ENCODE data around the gene USP32. TPM values are rescaled to one million over a fixed set of nuclear protein-coding genes. Genes with fewer than 3 reads are reported as not detected.
"Not testable (repeated sequence)": the region's sequence is repeated elsewhere in the genome, so short reads cannot be mapped to it uniquely, and the experiment has no call there.

Gene USP32
- total and polyA plus RNA-seq, 7 experiments from 2014 or later, result 6.6 to 58.1 (median 35.2) TPM

DNA sequence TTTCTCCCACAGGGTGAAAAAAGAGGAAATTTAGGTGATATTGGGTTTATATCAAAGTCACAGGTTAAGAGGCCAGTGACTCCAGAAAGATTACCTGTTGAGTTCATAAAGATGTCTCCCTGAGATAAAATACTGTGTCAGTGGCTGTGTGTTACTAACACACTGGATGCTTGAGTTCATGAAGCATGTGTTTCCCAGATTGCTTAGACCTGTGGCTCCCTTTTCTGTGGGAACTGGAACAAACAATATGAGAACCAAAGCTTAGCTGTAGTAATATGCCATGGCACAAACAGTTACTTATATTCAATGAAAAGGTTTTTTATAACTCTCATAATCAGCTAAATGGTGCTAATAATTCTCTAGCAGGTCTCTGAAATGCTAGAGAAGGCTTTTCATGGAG is 180.7 kb downstream of the USP32 start:
- ATAC-seq; H3K27ac Mint-ChIP-seq; H3K9me3 Mint-ChIP-seq; H3K27ac ChIP-seq (ENCODE audit: low read depth, low read length); H3K36me3 Mint-ChIP-seq; H3K4me1 Mint-ChIP-seq; H3K27me3 ChIP-seq (ENCODE audit: control insufficient read depth in 2 of 2, insufficient read depth in 2 of 2, low read length in 2 of 2); intact Hi-C loops (cut with micrococcal nuclease); CTCF ChIA-PET; H3K9me3 ChIP-seq (ENCODE audit: control insufficient read depth in 2 of 3, low read length in 3 of 3); H3K4me3 ChIP-seq (ENCODE audit: low read length); POLR2A ChIA-PET; DNase-seq; H3K36me3 ChIP-seq (ENCODE audit: control insufficient read depth in 2 of 3, insufficient read depth in 3 of 3, low read length in 3 of 3); H3K4me1 ChIP-seq (ENCODE audit: control insufficient read depth in 2 of 2, insufficient read depth in 2 of 2, low read length in 2 of 2); H3K27me3 Mint-ChIP-seq; H3K4me3 Mint-ChIP-seq: not testable (repeated sequence)

DNA sequence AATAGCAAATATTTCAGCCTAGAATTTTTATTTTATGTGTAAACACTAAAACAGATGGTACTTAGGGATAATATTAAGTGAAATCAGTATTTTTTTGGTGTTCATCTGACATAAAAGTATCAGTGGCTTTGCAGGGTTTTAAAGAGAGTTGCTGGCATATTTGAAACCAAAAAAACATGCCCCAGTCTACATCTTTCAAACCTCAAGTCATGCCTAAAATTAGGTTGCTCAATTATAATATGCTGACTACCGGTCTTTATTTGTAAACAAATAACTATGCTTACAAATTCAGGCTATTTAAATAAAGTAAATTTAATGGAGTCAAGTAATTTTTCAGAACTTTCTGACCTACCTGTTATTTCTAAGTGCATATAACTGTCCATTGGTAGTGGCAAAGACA is 183.6 kb downstream of the USP32 start:
- CTCF ChIA-PET; intact Hi-C loops (cut with micrococcal nuclease); H3K4me3 Mint-ChIP-seq; H3K4me3 ChIP-seq (ENCODE audit: low read length); H3K27me3 ChIP-seq (ENCODE audit: control insufficient read depth in 2 of 2, insufficient read depth in 2 of 2, low read length in 2 of 2); H3K4me1 ChIP-seq (ENCODE audit: control insufficient read depth in 2 of 2, insufficient read depth in 2 of 2, low read length in 2 of 2); H3K27me3 Mint-ChIP-seq; H3K9me3 ChIP-seq (ENCODE audit: control insufficient read depth in 2 of 3, low read length in 3 of 3); DNase-seq; H3K27ac ChIP-seq (ENCODE audit: low read depth, low read length); H3K9me3 Mint-ChIP-seq; H3K36me3 Mint-ChIP-seq; ATAC-seq; H3K27ac Mint-ChIP-seq; H3K36me3 ChIP-seq (ENCODE audit: control insufficient read depth in 2 of 3, insufficient read depth in 3 of 3, low read length in 3 of 3); POLR2A ChIA-PET; H3K4me1 Mint-ChIP-seq: not testable (repeated sequence)

DNA sequence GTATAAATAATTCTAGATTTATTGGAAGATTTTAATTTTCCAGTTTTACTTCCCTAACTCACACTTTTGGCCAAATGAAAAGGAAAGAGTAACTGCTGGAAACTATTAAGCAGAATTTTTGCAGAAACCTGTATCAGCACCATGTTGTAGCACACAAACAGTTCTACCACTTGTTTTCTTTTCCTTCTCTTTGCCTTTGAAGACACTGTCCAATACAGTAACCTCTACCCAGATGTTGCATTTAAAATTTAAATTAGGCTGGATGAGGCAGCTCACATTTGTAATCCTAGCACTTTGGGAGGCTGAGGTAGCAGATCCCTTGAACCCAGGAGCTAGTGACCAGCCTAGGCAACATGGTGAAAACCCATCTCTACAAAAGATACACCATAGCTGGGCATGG is 186.2 kb downstream of the USP32 start:
- POLR2A ChIA-PET; H3K4me1 Mint-ChIP-seq; H3K36me3 Mint-ChIP-seq; CTCF ChIA-PET; intact Hi-C loops (cut with micrococcal nuclease); H3K4me3 Mint-ChIP-seq; H3K27me3 Mint-ChIP-seq; H3K27ac ChIP-seq (ENCODE audit: low read depth, low read length); H3K27ac Mint-ChIP-seq; H3K9me3 Mint-ChIP-seq; H3K4me1 ChIP-seq (ENCODE audit: control insufficient read depth in 2 of 2, insufficient read depth in 2 of 2, low read length in 2 of 2); H3K27me3 ChIP-seq (ENCODE audit: control insufficient read depth in 2 of 2, insufficient read depth in 2 of 2, low read length in 2 of 2); DNase-seq; ATAC-seq; H3K9me3 ChIP-seq (ENCODE audit: control insufficient read depth in 2 of 3, low read length in 3 of 3); H3K4me3 ChIP-seq (ENCODE audit: low read length); H3K36me3 ChIP-seq (ENCODE audit: control insufficient read depth in 2 of 3, insufficient read depth in 3 of 3, low read length in 3 of 3): not testable (repeated sequence)

DNA sequence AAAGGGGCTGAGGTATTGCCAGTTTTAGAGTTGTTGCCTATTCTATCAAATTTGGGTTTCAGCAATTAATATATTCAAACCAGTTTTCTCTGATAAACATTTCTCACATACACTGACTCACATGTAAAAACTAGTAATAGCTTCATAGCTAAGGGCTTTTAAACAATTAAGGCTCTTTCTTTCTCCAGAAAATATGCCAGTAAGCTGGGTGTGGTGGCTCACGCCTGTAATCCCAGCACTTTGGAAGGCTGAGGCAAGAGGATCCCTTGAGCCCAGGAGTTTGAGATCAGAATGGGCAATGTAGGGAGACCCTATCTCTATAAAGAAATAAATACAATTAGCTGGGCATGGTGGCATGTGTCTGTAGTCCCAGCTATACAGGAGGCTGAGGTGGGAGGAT is 193.3 kb downstream of the USP32 start:
- H3K27me3 ChIP-seq (ENCODE audit: control insufficient read depth in 2 of 2, insufficient read depth in 2 of 2, low read length in 2 of 2); H3K9me3 ChIP-seq (ENCODE audit: control insufficient read depth in 2 of 3, low read length in 3 of 3); ATAC-seq; H3K4me1 Mint-ChIP-seq; H3K27ac ChIP-seq (ENCODE audit: low read depth, low read length); H3K27me3 Mint-ChIP-seq; H3K9me3 Mint-ChIP-seq; H3K4me3 ChIP-seq (ENCODE audit: low read length); POLR2A ChIA-PET; H3K4me1 ChIP-seq (ENCODE audit: control insufficient read depth in 2 of 2, insufficient read depth in 2 of 2, low read length in 2 of 2); H3K4me3 Mint-ChIP-seq; DNase-seq; intact Hi-C loops (cut with micrococcal nuclease): not testable (repeated sequence)
- H3K36me3 ChIP-seq (ENCODE audit: control insufficient read depth in 2 of 3, insufficient read depth in 3 of 3, low read length in 3 of 3), result peaks cover 4 to 18% (median 5%) of the 10 kb centered on the region in 3 experiments
- Mint-ChIP-seq H3K36me3 (peaks cover 12 to 42% (median 22%) of the 10 kb centered on the region in 5 donors), H3K27ac (peak overlapping the region in 1 of 9 donors; percentile 64)
- CTCF ChIA-PET, result interaction anchor here (0.6 kb wide), 1 partner anchor 1603 kb away, joined by 6 read pairs; no protein-coding TSS in a partner anchor

DNA sequence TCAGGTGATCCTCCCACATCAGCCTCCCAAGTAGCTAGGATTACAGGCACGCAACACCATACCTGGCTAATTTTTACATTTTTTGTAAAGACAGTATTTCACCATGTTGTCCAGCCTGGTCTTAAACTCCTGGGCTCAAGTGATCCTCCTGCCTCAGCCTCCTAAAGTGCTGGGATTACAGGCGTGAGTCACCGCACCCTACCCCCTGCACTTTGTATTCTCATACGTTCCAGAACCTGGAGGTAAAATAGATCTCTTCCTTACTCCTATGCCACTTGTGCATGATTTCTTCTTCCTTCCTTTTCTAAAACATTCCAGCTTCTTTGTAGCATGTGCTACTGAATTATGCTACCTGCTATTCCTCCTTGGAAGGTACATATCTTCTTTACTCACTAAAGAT is 197.8 kb downstream of the USP32 start:
- Mint-ChIP-seq H3K36me3 (peaks cover 16 to 64% (median 32%) of the 10 kb centered on the region in 5 donors), H3K27ac (peak overlapping the region in 1 of 9 donors; percentile 58)
- H3K27me3 ChIP-seq (ENCODE audit: control insufficient read depth in 2 of 2, insufficient read depth in 2 of 2, low read length in 2 of 2); CTCF ChIA-PET; H3K27ac ChIP-seq (ENCODE audit: low read depth, low read length); DNase-seq; POLR2A ChIA-PET; ATAC-seq; intact Hi-C loops (cut with micrococcal nuclease); H3K9me3 Mint-ChIP-seq; H3K4me1 ChIP-seq (ENCODE audit: control insufficient read depth in 2 of 2, insufficient read depth in 2 of 2, low read length in 2 of 2); H3K27me3 Mint-ChIP-seq; H3K9me3 ChIP-seq (ENCODE audit: control insufficient read depth in 2 of 3, low read length in 3 of 3); H3K4me1 Mint-ChIP-seq; H3K4me3 ChIP-seq (ENCODE audit: low read length); H3K4me3 Mint-ChIP-seq: not testable (repeated sequence)
- peaks cover 4 to 43% (median 5%) of the 10 kb centered on the region in 3 experiments for H3K36me3 ChIP-seq (ENCODE audit: control insufficient read depth in 2 of 3, insufficient read depth in 3 of 3, low read length in 3 of 3)

DNA sequence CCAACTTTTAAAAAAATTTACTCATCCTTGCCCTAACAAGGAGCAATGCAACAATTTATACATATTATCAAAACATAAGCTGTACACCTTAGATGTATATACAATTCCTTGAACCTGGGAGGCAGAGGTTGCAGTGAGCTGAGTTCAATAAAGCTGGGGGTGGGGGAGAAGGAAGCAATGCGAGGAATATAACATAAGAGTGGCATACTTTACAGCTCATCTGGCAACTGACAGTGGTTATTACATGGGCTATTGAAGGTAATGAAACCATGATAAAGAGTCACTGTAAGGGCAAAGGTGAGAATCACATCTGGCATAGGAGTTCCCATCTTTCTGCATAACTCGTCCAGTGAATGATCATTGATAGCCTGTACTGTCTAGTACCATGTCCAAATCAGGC is 198.5 kb downstream of the USP32 start:
- H3K36me3 Mint-ChIP-seq, result peaks cover 16 to 69% (median 38%) of the 10 kb centered on the region in 5 donors

DNA sequence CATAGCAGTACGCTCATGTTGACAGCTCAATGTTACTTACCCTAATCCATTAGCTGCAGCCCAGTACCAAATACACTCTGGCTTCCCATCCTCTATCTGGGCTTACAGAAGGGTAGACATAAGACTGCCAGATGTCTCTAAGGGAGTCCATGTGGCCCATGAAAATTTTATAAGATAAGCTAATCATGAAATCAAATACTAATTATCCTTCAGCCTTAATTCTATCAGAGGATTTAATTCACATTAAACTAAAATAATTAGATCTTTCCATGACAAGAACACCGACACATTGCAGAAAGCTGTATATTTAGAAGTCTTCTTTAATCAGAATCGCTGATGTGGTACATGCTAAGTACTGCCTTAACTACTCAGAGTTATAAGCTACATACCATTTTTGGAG is 198.9 kb downstream of the USP32 start:
- H3K4me1 ChIP-seq (ENCODE audit: control insufficient read depth in 2 of 2, insufficient read depth in 2 of 2, low read length in 2 of 2); H3K9me3 Mint-ChIP-seq; H3K4me1 Mint-ChIP-seq; H3K9me3 ChIP-seq (ENCODE audit: control insufficient read depth in 2 of 3, low read length in 3 of 3); H3K4me3 ChIP-seq (ENCODE audit: low read length); ATAC-seq; H3K27ac ChIP-seq (ENCODE audit: low read depth, low read length); H3K4me3 Mint-ChIP-seq; DNase-seq; H3K27me3 ChIP-seq (ENCODE audit: control insufficient read depth in 2 of 2, insufficient read depth in 2 of 2, low read length in 2 of 2); intact Hi-C loops (cut with micrococcal nuclease); H3K27me3 Mint-ChIP-seq; CTCF ChIA-PET: not testable (repeated sequence)
- Mint-ChIP-seq H3K36me3 (peaks cover 16 to 65% (median 35%) of the 10 kb centered on the region in 5 donors), H3K27ac (peak overlapping the region in 1 of 9 donors; percentile 32)
- H3K36me3 ChIP-seq (ENCODE audit: control insufficient read depth in 2 of 3, insufficient read depth in 3 of 3, low read length in 3 of 3), result peaks cover 4 to 34% (median 4%) of the 10 kb centered on the region in 3 experiments
- POLR2A ChIA-PET, result interaction anchor here (0.5 kb wide), 1 partner anchor 17 kb away, joined by 3 read pairs; no protein-coding TSS in a partner anchor

More for the DNA sequence above, 198.5 kb downstream of the USP32 start:
- Histone ChIP-seq H3K4me3 (ENCODE audit: low read length) (no peak overlapping the region), H3K27ac (ENCODE audit: low read depth, low read length) (no peak overlapping the region), H3K9me3 (ENCODE audit: control insufficient read depth in 2 of 3, low read length in 3 of 3) (no peaks in the 10 kb centered on the region), H3K27me3 (ENCODE audit: control insufficient read depth in 2 of 2, insufficient read depth in 2 of 2, low read length in 2 of 2) (no peaks in the 10 kb centered on the region), H3K4me1 (ENCODE audit: control insufficient read depth in 2 of 2, insufficient read depth in 2 of 2, low read length in 2 of 2) (no peaks in the 10 kb centered on the region), H3K36me3 (ENCODE audit: control insufficient read depth in 2 of 3, insufficient read depth in 3 of 3, low read length in 3 of 3) (peaks cover 4 to 38% (median 7%) of the 10 kb centered on the region in 3 experiments)
- ChIA-PET POLR2A (no interaction called here), CTCF (no interaction called here)
- DNase-seq (no peak), ATAC-seq (no peak)
- Mint-ChIP-seq H3K9me3 (no peaks in the 10 kb centered on the region), H3K4me3 (no peak overlapping the region), H3K4me1 (peaks cover 0 to 5% (median 0%) of the 10 kb centered on the region in 7 donors), H3K27ac (peak overlapping the region in 1 of 9 donors; percentile 36), H3K27me3 (no peaks in the 10 kb centered on the region)
- intact Hi-C loops (cut with micrococcal nuclease), result no loop called here
